H9 (cell line): ENCODE data around the gene PON1. TPM values are rescaled to one million over a fixed set of nuclear protein-coding genes. Genes with fewer than 3 reads are reported as not detected.

Experiments used
- DNase-seq: peaks from one replicate; pipeline ENCODE4 v3.0.0-alpha.2; 2017
- H2AFZ ChIP-seq: one replicate; pipeline ENCODE4 v1.6.1; 2013; ENCODE audit warnings: mild to moderate bottlenecking, low read length, control low read depth, moderate library complexity
- H2AK5ac ChIP-seq: 2 replicates; pipeline ENCODE4 v1.6.1; 2013; ENCODE audit warnings: low read length, control low read depth, mixed read lengths; ENCODE audit not compliant: insufficient read length
- H2BK120ac ChIP-seq: one replicate; pipeline ENCODE4 v1.6.1; 2013; ENCODE audit warnings: low read depth, mild to moderate bottlenecking, low read length, control low read depth, inconsistent platforms; ENCODE audit not compliant: poor library complexity, severe bottlenecking
- H2BK12ac ChIP-seq: 2 replicates; pipeline ENCODE4 v1.6.1; 2013; ENCODE audit warnings: low read length, control low read depth, mixed read lengths, low read depth; ENCODE audit not compliant: insufficient read length
- H2BK15ac ChIP-seq: 2 replicates; pipeline ENCODE4 v1.6.1; 2013; ENCODE audit warnings: low read depth, low read length, control low read depth
- H2BK20ac ChIP-seq: one replicate; pipeline ENCODE4 v1.6.1; 2013; ENCODE audit warnings: low read depth, mild to moderate bottlenecking, low read length, control low read depth, inconsistent platforms; ENCODE audit not compliant: poor library complexity, severe bottlenecking
- H2BK5ac ChIP-seq: 2 replicates; pipeline ENCODE4 v1.6.1; 2013; ENCODE audit warnings: low read length, control low read depth, mixed read lengths; ENCODE audit not compliant: insufficient read length
- H3K14ac ChIP-seq: 2 replicates; pipeline ENCODE4 v1.6.1; 2013; ENCODE audit warnings: low read length, control low read depth; ENCODE audit not compliant: insufficient read depth
- H3K18ac ChIP-seq: 2 replicates; pipeline ENCODE4 v1.6.1; 2013; ENCODE audit warnings: low read depth, mild to moderate bottlenecking, mixed read lengths, low read length, control low read depth; ENCODE audit not compliant: insufficient read length
- H3K23ac ChIP-seq: 2 replicates; pipeline ENCODE4 v1.6.1; 2013; ENCODE audit warnings: low read length, control low read depth, mixed read lengths, low read depth; ENCODE audit not compliant: insufficient read length
- H3K23me2 ChIP-seq: 2 replicates; pipeline ENCODE4 v1.6.1; 2013; ENCODE audit warnings: low read depth, mild to moderate bottlenecking, mixed read lengths, low read length, control low read depth; ENCODE audit not compliant: insufficient read length, poor library complexity, severe bottlenecking
- H3K27ac ChIP-seq: 2 replicates; pipeline ENCODE4 v1.5.1; 2013; ENCODE audit warnings: low read length, control low read depth, mixed read lengths, low read depth; ENCODE audit not compliant: insufficient read length
- H3K27me3 ChIP-seq: 2 replicates; pipeline ENCODE4 v1.6.1; 2013; ENCODE audit warnings: low read length, control low read depth, inconsistent platforms; ENCODE audit not compliant: insufficient read depth
- H3K4ac ChIP-seq: 2 replicates; pipeline ENCODE4 v1.6.1; 2013; ENCODE audit warnings: low read depth, mild to moderate bottlenecking, control low read depth, inconsistent platforms, low read length, moderate library complexity
- H3K4me1 ChIP-seq: 2 replicates; pipeline ENCODE4 v1.6.1; 2013; ENCODE audit warnings: low read length, control low read depth, inconsistent platforms; ENCODE audit not compliant: insufficient read depth
- H3K4me2 ChIP-seq: 2 replicates; pipeline ENCODE4 v1.6.1; 2013; ENCODE audit warnings: low read length, control low read depth, mixed read lengths; ENCODE audit not compliant: insufficient read length, insufficient read depth
- H3K56ac ChIP-seq: 2 replicates; pipeline ENCODE4 v1.6.1; 2013; ENCODE audit warnings: low read depth, mild to moderate bottlenecking, mixed read lengths, low read length, control low read depth; ENCODE audit not compliant: insufficient read length
- H3K79me1 ChIP-seq: 2 replicates; pipeline ENCODE4 v1.6.1; 2013; ENCODE audit warnings: low read depth, mild to moderate bottlenecking, moderate library complexity, low read length, control low read depth, inconsistent platforms; ENCODE audit not compliant: insufficient read depth, poor library complexity, severe bottlenecking
- H3K79me2 ChIP-seq: 2 replicates; pipeline ENCODE4 v1.6.1; 2013; ENCODE audit warnings: low read length, control low read depth, inconsistent platforms; ENCODE audit not compliant: insufficient read depth
- H3K9ac ChIP-seq: 2 replicates; pipeline ENCODE4 v1.6.1; 2013; ENCODE audit warnings: low read length, control low read depth, mixed read lengths; ENCODE audit not compliant: insufficient read length; ENCODE audit errors: extremely low read depth
- H3K9me3 ChIP-seq: one replicate; pipeline ENCODE4 v1.6.1; 2013; ENCODE audit warnings: low read depth, low read length, inconsistent platforms; ENCODE audit not compliant: control insufficient read depth
- H3T11ph ChIP-seq: one replicate; pipeline ENCODE4 v1.6.1; 2013; ENCODE audit warnings: mild to moderate bottlenecking, low read length, control low read depth, inconsistent platforms
- H4K20me1 ChIP-seq: one replicate; pipeline ENCODE4 v1.6.1; 2013; ENCODE audit not compliant: control insufficient read depth, insufficient read length, insufficient read depth
- H4K5ac ChIP-seq: 2 replicates; pipeline ENCODE4 v1.6.1; 2013; ENCODE audit warnings: low read depth, mild to moderate bottlenecking, mixed read lengths, low read length, control low read depth; ENCODE audit not compliant: insufficient read length
- H4K8ac ChIP-seq: replicated peaks from 2 replicates; pipeline ENCODE4 v1.6.1; 2013; ENCODE audit warnings: low read length, control low read depth, mixed read lengths, low read depth; ENCODE audit not compliant: insufficient read length
- H4K91ac ChIP-seq: 2 replicates; pipeline ENCODE4 v1.6.1; 2013; ENCODE audit warnings: low read depth, mild to moderate bottlenecking, moderate library complexity, mixed read lengths, low read length, control low read depth; ENCODE audit not compliant: insufficient read length
- H3K27ac Mint-ChIP-seq, 3 experiments: 2 replicates in 2 of 3; 3 replicates in 1 of 3; pipeline ENCODE4 v1.8.0; 2020 to 2021; ENCODE audit warnings: mixed read lengths in 3 of 3, mild to moderate bottlenecking in 1 of 3, moderate library complexity in 1 of 3
- H3K27me3 Mint-ChIP-seq: 2 replicates; pipeline ENCODE4 v1.8.0; 2021; ENCODE audit warnings: low read depth, mild to moderate bottlenecking, moderate library complexity, mixed read lengths
- H3K36me3 Mint-ChIP-seq, 3 experiments: 2 replicates in 2 of 3; 3 replicates in 1 of 3; pipeline ENCODE4 v1.8.0; 2020 to 2021; ENCODE audit warnings: low read depth in 3 of 3, mixed read lengths in 3 of 3; ENCODE audit not compliant: insufficient read depth in 1 of 3
- H3K4me1 Mint-ChIP-seq, 2 experiments: 2 replicates each; pipeline ENCODE4 v1.8.0; 2020; ENCODE audit warnings: mixed read lengths in 2 of 2
- H3K4me3 Mint-ChIP-seq, 2 experiments: 2 replicates in 1 of 2; 3 replicates in 1 of 2; pipeline ENCODE4 v1.8.0; 2020 to 2021; ENCODE audit warnings: mild to moderate bottlenecking in 2 of 2, mixed read lengths in 2 of 2, moderate library complexity in 1 of 2
- H3K9me3 Mint-ChIP-seq, 2 experiments: 2 replicates in 1 of 2; 3 replicates in 1 of 2; pipeline ENCODE4 v1.8.0; 2020; ENCODE audit warnings: mild to moderate bottlenecking in 2 of 2, mixed read lengths in 2 of 2, moderate library complexity in 1 of 2
- CTCF ChIP-seq: fragments of 200-600 bp; sonication (generic); conservative IDR thresholded peaks from 3 replicates; pipeline ENCODE4 v1.8.0; 2021; ENCODE audit warnings: antibody characterized with exemption, mild to moderate bottlenecking
- WGBS: extraction: QIAGEN DNeasy Blood & Tissue Kit; methylation state at CpG from one replicate; pipeline ENCODE4 v1.1.7; 2013; ENCODE audit warnings: missing lambda C conversion rate, low lambda C conversion rate, mixed read lengths; ENCODE audit not compliant: insufficient read length; ENCODE audit errors: extremely low coverage; 5-methylcytosine and 5-hydroxymethylcytosine counted together
- total RNA-seq: library from RNA; stranded (reverse); gene quantifications from 2 replicates; pipeline ENCODE4 v1.2.1, GENCODE V29; 2021

The PON1 gene
- total RNA-seq, 1 experiment from 2014 or later, result 0.90 TPM

- H3K79me2 ChIP-seq, result no peaks in the 10 kb centered on the region
- WGBS, result no CpG with 5 or more reads among the region's 3 CpGs
- H2AFZ ChIP-seq, result no peak overlapping the region
Measured at GRCh38 chr7:95317966-95318365, 6.4 kb downstream of the PON1 start.

More at GRCh38 chr7:95317966-95318365, 6.4 kb downstream of the PON1 start:
- Histone ChIP-seq H4K8ac (no peak overlapping the region), H3T11ph (no peak overlapping the region), H3K27ac (no peak overlapping the region), H3K23me2 (no peaks in the 10 kb centered on the region), H2BK5ac (no peak overlapping the region), H3K79me1 (no peaks in the 10 kb centered on the region), H2AK5ac (no peak overlapping the region), H3K14ac (no peak overlapping the region), H4K5ac (no peak overlapping the region), H3K56ac (no peak overlapping the region), H4K20me1 (no peaks in the 10 kb centered on the region), H3K18ac (no peak overlapping the region), H2BK12ac (no peak overlapping the region), H3K4me1 (no peaks in the 10 kb centered on the region), H3K4me2 (no peak overlapping the region), H2BK20ac (no peak overlapping the region), H3K9me3 (no peaks in the 10 kb centered on the region), H4K91ac (no peak overlapping the region), H2BK120ac (no peak overlapping the region), H3K9ac (no peak overlapping the region), H3K23ac (no peak overlapping the region), H3K4ac (no peak overlapping the region), H2BK15ac (no peak overlapping the region), H3K27me3 (no peaks in the 10 kb centered on the region)
- TF ChIP-seq CTCF, result no peak
- Mint-ChIP-seq H3K36me3 (no peaks in the 10 kb centered on the region), H3K27me3 (no peaks in the 10 kb centered on the region; the same call in none of the 2 replicates), H3K27ac (no peak overlapping the region), H3K4me3 (no peak overlapping the region), H3K9me3 (no peaks in the 10 kb centered on the region), H3K4me1 (peaks cover 2 to 10% of the 10 kb centered on the region in 2 experiments; a peak in 3 of 4 replicates)
- DNase-seq, result no peak
